NCI-H460 (cell line): Measurements from ENCODE around the gene RIPOR2. TPM values are rescaled to one million over a fixed set of nuclear protein-coding genes. Genes with fewer than 3 reads are reported as not detected.

Source experiments
- DNase-seq: peaks from one replicate; pipeline ENCODE4 v3.0.0-alpha.2; 2016; ENCODE audit warnings: low read depth; ENCODE audit errors: extremely low read depth
- total RNA-seq: library from RNA; depleted of rRNA; stranded (reverse); fragments of >200 nt; shearing (Covaris generic); gene quantifications from 2 replicates; pipeline ENCODE4 v1.2.3, GENCODE V29; 2014

RIPOR2 gene
- total RNA-seq, 1 experiment from 2014 or later = 0.27 TPM

- DNase-seq = no peak
These were observed 26.2 kb downstream of the RIPOR2 start for GRCh38 chr6:24909241-24910216.

GRCh38 chr6:24908650-24909035, 27.1 kb downstream of the RIPOR2 start:
- no peak for DNase-seq

GRCh38 chr6:24907919-24908649, 27.7 kb downstream of the RIPOR2 start:
- DNase-seq = no peak

- no peak for DNase-seq
These were observed 29.4 kb downstream of the RIPOR2 start for GRCh38 chr6:24906314-24906713.

- no peak for DNase-seq
These were observed 30.3 kb downstream of the RIPOR2 start for GRCh38 chr6:24905483-24905882.

GRCh38 chr6:24903681-24904080, 32.1 kb downstream of the RIPOR2 start:
- no peak for DNase-seq

- DNase-seq = no peak
These were observed 33.0 kb downstream of the RIPOR2 start for GRCh38 chr6:24902782-24903181.

- DNase-seq = no peak
These were observed 33.9 kb downstream of the RIPOR2 start for GRCh38 chr6:24901698-24902328.

GRCh38 chr6:24900917-24901697, 34.7 kb downstream of the RIPOR2 start:
- DNase-seq = no peak

GRCh38 chr6:24899997-24900325, 35.8 kb downstream of the RIPOR2 start:
- DNase-seq = no peak

- no peak for DNase-seq
These were observed 36.4 kb downstream of the RIPOR2 start for GRCh38 chr6:24899136-24899996.

- no peak for DNase-seq
These were observed 37.1 kb downstream of the RIPOR2 start for GRCh38 chr6:24898676-24899075.

- no peak for DNase-seq
These were observed 38.6 kb downstream of the RIPOR2 start for GRCh38 chr6:24897186-24897585.

- no peak for DNase-seq
These were observed 42.4 kb downstream of the RIPOR2 start for GRCh38 chr6:24893342-24893850.

GRCh38 chr6:24891004-24891403, 44.8 kb downstream of the RIPOR2 start:
- no peak for DNase-seq

GRCh38 chr6:24890471-24890870, 45.3 kb downstream of the RIPOR2 start:
- DNase-seq = no peak

- no peak for DNase-seq
These were observed 46.9 kb downstream of the RIPOR2 start for GRCh38 chr6:24888715-24889370.

- no peak for DNase-seq
These were observed 48.1 kb downstream of the RIPOR2 start for GRCh38 chr6:24887545-24888140.

- DNase-seq = no peak
These were observed 52.1 kb downstream of the RIPOR2 start for GRCh38 chr6:24883618-24884017.
